Epithelial cell of esophagus (primary cell): ENCODE measurements around the gene TLCD3B.

Experiments
- DNase-seq: peaks from one replicate; pipeline ENCODE4 v3.0.0; 2010; ENCODE audit warnings: low read depth
- H3K4me3 ChIP-seq: 2 replicates; pipeline ENCODE4 v1.5.1; 2011; ENCODE audit warnings: mild to moderate bottlenecking, low read length, control low read depth
- CTCF ChIP-seq: IDR thresholded peaks from 2 replicates; pipeline ENCODE4 v1.5.1; 2011; ENCODE audit warnings: low read depth, mild to moderate bottlenecking, low read length, control low read depth, inconsistent platforms; ENCODE audit not compliant: insufficient read depth; ENCODE audit errors: missing control alignments

TLCD3B gene

GRCh38 chr16:30065943-30066760, 35.1 kb upstream of the TLCD3B start:
- DNase-seq = peak; percentile 66
- peak overlapping the region; percentile 96 for H3K4me3 ChIP-seq
- no peak for TF ChIP-seq CTCF

GRCh38 chr16:30065102-30065942, 34.3 kb upstream of the TLCD3B start, which contains the start of gene ALDOA:
TSS of gene ALDOA (plus strand) at chr16:30065760. CDS start at chr16:30066898, 1,138 bp downstream.
- H3K4me3 ChIP-seq = peak within 1 kb of the TSS; percentile 96
- DNase-seq = peak; percentile 100
- TF ChIP-seq CTCF = no peak

GRCh38 chr16:30064729-30065101, 33.6 kb upstream of the TLCD3B start:
- H3K4me3 ChIP-seq = peak overlapping the region; percentile 96
- TF ChIP-seq CTCF = no peak
- no peak for DNase-seq

GRCh38 chr16:30063893-30064728, 33.0 kb upstream of the TLCD3B start:
- TF ChIP-seq CTCF = peak; percentile 31
- peak; percentile 56 for DNase-seq

GRCh38 chr16:30063278-30063892, 32.3 kb upstream of the TLCD3B start:
- peak overlapping the region; percentile 96 for H3K4me3 ChIP-seq
- no peak for DNase-seq
- no peak for TF ChIP-seq CTCF

More at GRCh38 chr16:30063893-30064728, 33.0 kb upstream of the TLCD3B start:
- peak overlapping the region; percentile 96 for H3K4me3 ChIP-seq

GRCh38 chr16:30060836-30061554, 29.9 kb upstream of the TLCD3B start:
- DNase-seq = no peak
- no peak overlapping the region for H3K4me3 ChIP-seq
- no peak for TF ChIP-seq CTCF
